ENCODE measurements around the gene TBC1D8. TPM values are rescaled to one million over a fixed set of nuclear protein-coding genes. Genes with fewer than 3 reads are reported as not detected.

Gene TBC1D8
- total and polyA plus RNA-seq, 4 donors = 10.4 to 38.6 (median 13.4) TPM

DNA sequence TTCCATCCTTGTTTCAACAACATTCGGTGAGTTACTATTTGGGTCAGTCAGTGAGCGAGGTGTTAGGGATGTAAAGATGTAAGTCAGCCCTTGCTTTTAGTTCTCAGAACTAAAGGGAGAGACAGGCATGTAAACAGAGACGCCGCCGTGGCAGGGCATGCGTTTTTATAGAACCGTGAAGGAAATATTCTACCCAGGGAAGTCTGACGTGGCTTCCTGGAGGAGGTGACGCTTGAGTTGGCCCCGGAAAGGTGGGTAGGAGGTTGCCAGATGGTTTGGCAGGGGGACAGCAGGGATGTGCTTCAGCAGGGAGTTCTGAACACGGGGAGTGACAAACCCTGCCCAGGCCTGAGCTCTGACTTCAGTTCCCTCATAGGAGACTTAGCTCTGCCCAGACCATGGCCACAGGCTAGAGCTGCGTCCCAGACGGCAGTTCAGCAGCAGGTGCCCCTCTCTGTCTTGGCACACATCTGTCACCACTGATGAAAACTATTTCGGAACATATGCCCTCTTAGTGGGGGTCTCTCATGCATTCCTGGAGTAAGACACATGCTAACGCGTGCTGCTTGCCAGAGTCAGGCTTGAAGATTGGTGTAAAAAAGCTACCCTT, 172.5 kb downstream of the TBC1D8 start:
- no peak for DNase-seq (ENCODE audit: low spot score)
- 89% methylated on average over 16 of the region's 16 CpGs for WGBS
- H3K36me3 ChIP-seq (ENCODE audit: control insufficient read depth in 4 of 4, insufficient read depth in 3 of 4, low read depth in 1 of 4, low read length in 3 of 4) = peaks cover 4 to 41% (median 8%) of the 10 kb centered on the region in 4 donors
- no peak overlapping the region for H3K9ac ChIP-seq (ENCODE audit: low read depth in 1 of 2, low read length in 2 of 2)
- no peaks in the 10 kb centered on the region for H3K27me3 ChIP-seq (ENCODE audit: control insufficient read depth in 4 of 4, insufficient read depth in 4 of 4, low read length in 3 of 4)
- no peak overlapping the region for H3K27ac ChIP-seq (ENCODE audit: low read depth in 1 of 2, low read length in 2 of 2)
- no peak overlapping the region for H3K4me3 ChIP-seq (ENCODE audit: low read depth in 1 of 3, low read length in 3 of 3)
- no peaks in the 10 kb centered on the region for H3K9me3 ChIP-seq (ENCODE audit: control insufficient read depth in 4 of 4, low read length in 3 of 4)
- H3K4me1 ChIP-seq (ENCODE audit: control insufficient read depth in 4 of 4, insufficient read depth in 4 of 4, low read length in 3 of 4) = no peaks in the 10 kb centered on the region
- TF ChIP-seq EGR1 (IDR thresholded peaks at IDR 0.05; ENCODE audit: low read depth in 2 of 2) (no peak), FOXA2 (IDR thresholded peaks at IDR 0.05) (no peak), ZBTB33 (IDR thresholded peaks at IDR 0.05) (no peak)

- Histone ChIP-seq H3K9ac (ENCODE audit: low read depth in 1 of 2, low read length in 2 of 2) (no peak overlapping the region), H3K27ac (ENCODE audit: low read depth in 1 of 2, low read length in 2 of 2) (no peak overlapping the region)
Measured at GRCh38 chr2:100977511-100977910, 173.7 kb downstream of the TBC1D8 start.

DNA sequence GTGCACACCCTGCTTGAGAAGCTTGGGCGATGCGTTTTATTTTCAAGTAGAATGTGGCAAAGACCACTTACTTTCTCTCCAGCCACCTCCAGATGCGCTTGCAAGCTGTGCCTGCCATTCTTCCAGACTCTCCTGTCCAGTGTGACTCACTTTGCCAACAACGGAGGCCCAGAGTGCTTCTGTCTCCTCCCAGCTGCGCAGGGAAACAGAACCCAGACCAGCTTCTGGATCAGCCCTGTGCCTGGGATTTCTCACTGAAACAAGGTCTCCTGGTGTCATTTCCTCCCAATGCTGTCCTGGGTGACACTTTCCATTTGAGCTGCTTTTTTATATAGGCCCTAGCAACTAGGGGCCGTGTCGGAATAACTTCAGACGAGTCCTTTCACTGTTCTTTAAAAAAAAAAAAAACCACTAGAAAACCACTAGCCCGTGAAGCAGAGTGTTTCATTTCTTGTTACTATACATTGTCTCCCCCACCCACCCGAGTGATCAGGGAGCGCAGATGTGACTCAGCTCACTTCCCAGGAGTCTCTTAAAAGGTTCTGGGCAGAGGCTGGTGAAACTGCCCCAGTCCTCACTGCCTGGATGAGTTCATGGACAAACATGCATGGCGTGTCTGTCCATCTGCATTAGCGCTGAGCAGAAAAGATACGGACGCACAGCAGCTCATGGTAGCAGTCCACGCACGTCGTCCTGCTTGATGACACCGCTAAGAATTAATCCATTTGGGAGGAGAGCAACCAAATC, 174.4 kb downstream of the TBC1D8 start:
- H3K4me1 ChIP-seq (ENCODE audit: control insufficient read depth in 4 of 4, insufficient read depth in 4 of 4, low read length in 3 of 4) = no peaks in the 10 kb centered on the region
- no peaks in the 10 kb centered on the region for H3K9me3 ChIP-seq (ENCODE audit: control insufficient read depth in 4 of 4, low read length in 3 of 4)
- H3K9ac ChIP-seq (ENCODE audit: low read depth in 1 of 2, low read length in 2 of 2) = no peak overlapping the region
- no peak overlapping the region for H3K4me3 ChIP-seq (ENCODE audit: low read depth in 1 of 3, low read length in 3 of 3)
- H3K36me3 ChIP-seq (ENCODE audit: control insufficient read depth in 4 of 4, insufficient read depth in 3 of 4, low read depth in 1 of 4, low read length in 3 of 4) = peaks cover 4 to 41% (median 12%) of the 10 kb centered on the region in 4 donors
- H3K27me3 ChIP-seq (ENCODE audit: control insufficient read depth in 4 of 4, insufficient read depth in 4 of 4, low read length in 3 of 4) = no peaks in the 10 kb centered on the region
- H3K27ac ChIP-seq (ENCODE audit: low read depth in 1 of 2, low read length in 2 of 2) = no peak overlapping the region
- TF ChIP-seq NR2F2 (IDR thresholded peaks at IDR 0.05) (no peak), YY1 (IDR thresholded peaks at IDR 0.05) (no peak), FOXA2 (IDR thresholded peaks at IDR 0.05) (no peak), JUND (IDR thresholded peaks at IDR 0.05) (no peak), GABPA (IDR thresholded peaks at IDR 0.05 in 1 of 2, conservative IDR thresholded peaks at IDR 0.05 in 1 of 2) (no peak)
- WGBS = 89% methylated on average over 19 of the region's 19 CpGs
- DNase-seq (ENCODE audit: low spot score) = no peak

More at GRCh38 chr2:100977511-100977910, 173.7 kb downstream of the TBC1D8 start:
- DNase-seq (ENCODE audit: low spot score) = no peak
- no peaks in the 10 kb centered on the region for H3K4me1 ChIP-seq (ENCODE audit: control insufficient read depth in 4 of 4, insufficient read depth in 4 of 4, low read length in 3 of 4)
- peaks cover 4 to 41% (median 9%) of the 10 kb centered on the region in 4 donors for H3K36me3 ChIP-seq (ENCODE audit: control insufficient read depth in 4 of 4, insufficient read depth in 3 of 4, low read depth in 1 of 4, low read length in 3 of 4)
- H3K9me3 ChIP-seq (ENCODE audit: control insufficient read depth in 4 of 4, low read length in 3 of 4) = no peaks in the 10 kb centered on the region
- H3K27me3 ChIP-seq (ENCODE audit: control insufficient read depth in 4 of 4, insufficient read depth in 4 of 4, low read length in 3 of 4) = no peaks in the 10 kb centered on the region
- no peak overlapping the region for H3K4me3 ChIP-seq (ENCODE audit: low read depth in 1 of 3, low read length in 3 of 3)
- TF ChIP-seq YY1 (IDR thresholded peaks at IDR 0.05) = no peak
- WGBS = 93% methylated on average over 12 of the region's 12 CpGs

DNA sequence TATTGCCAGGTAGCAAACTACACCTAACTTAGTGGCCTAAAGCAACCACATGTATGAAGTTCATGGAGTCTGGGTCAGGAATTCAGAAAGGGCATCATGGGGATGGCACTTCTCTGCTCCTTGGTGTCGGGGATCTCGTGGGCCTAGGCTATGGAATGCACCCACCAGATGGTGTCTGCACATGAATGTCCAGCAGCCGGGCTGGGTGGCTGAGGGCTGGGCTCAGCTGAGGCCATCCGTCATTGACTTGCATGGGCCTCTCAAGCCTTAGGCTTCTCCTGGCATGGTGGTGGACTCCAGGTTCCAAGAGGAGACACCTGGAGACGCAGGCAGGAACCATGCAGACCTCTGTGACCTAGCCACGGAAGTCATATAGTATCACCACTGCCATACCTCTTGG, 175.1 kb downstream of the TBC1D8 start:
- Histone ChIP-seq H3K36me3 (ENCODE audit: control insufficient read depth in 4 of 4, insufficient read depth in 3 of 4, low read depth in 1 of 4, low read length in 3 of 4) (peaks cover 4 to 47% (median 12%) of the 10 kb centered on the region in 4 donors), H3K27me3 (ENCODE audit: control insufficient read depth in 4 of 4, insufficient read depth in 4 of 4, low read length in 3 of 4) (no peaks in the 10 kb centered on the region), H3K9ac (ENCODE audit: low read depth in 1 of 2, low read length in 2 of 2) (no peak overlapping the region), H3K4me3 (ENCODE audit: low read depth in 1 of 3, low read length in 3 of 3) (no peak overlapping the region), H3K27ac (ENCODE audit: low read depth in 1 of 2, low read length in 2 of 2) (no peak overlapping the region), H3K9me3 (ENCODE audit: control insufficient read depth in 4 of 4, low read length in 3 of 4) (no peaks in the 10 kb centered on the region), H3K4me1 (ENCODE audit: control insufficient read depth in 4 of 4, insufficient read depth in 4 of 4, low read length in 3 of 4) (no peaks in the 10 kb centered on the region)
- 86% methylated on average over 6 of the region's 6 CpGs for WGBS
- no peak for DNase-seq (ENCODE audit: low spot score)
- TF ChIP-seq, protein P1, sequence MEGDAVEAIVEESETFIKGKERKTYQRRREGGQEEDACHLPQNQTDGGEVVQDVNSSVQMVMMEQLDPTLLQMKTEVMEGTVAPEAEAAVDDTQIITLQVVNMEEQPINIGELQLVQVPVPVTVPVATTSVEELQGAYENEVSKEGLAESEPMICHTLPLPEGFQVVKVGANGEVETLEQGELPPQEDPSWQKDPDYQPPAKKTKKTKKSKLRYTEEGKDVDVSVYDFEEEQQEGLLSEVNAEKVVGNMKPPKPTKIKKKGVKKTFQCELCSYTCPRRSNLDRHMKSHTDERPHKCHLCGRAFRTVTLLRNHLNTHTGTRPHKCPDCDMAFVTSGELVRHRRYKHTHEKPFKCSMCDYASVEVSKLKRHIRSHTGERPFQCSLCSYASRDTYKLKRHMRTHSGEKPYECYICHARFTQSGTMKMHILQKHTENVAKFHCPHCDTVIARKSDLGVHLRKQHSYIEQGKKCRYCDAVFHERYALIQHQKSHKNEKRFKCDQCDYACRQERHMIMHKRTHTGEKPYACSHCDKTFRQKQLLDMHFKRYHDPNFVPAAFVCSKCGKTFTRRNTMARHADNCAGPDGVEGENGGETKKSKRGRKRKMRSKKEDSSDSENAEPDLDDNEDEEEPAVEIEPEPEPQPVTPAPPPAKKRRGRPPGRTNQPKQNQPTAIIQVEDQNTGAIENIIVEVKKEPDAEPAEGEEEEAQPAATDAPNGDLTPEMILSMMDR (IDR thresholded peaks at IDR 0.05; ENCODE audit: low read depth, low read length, missing input control) = no peak
- TF ChIP-seq JUND (IDR thresholded peaks at IDR 0.05) = no peak
- no peak for TF ChIP-seq RXRA (IDR thresholded peaks at IDR 0.05)
- no peak for TF ChIP-seq NR2F2 (IDR thresholded peaks at IDR 0.05)
- TF ChIP-seq HNF4G (IDR thresholded peaks at IDR 0.05) = no peak
- TF ChIP-seq RAD21 (IDR thresholded peaks at IDR 0.05) = no peak
- TF ChIP-seq ZBTB33 (IDR thresholded peaks at IDR 0.05) = no peak
- TF ChIP-seq FOXA1 (IDR thresholded peaks at IDR 0.05) = no peak
- TF ChIP-seq YY1 (IDR thresholded peaks at IDR 0.05) = no peak
- TF ChIP-seq TAF1 (conservative IDR thresholded peaks at IDR 0.05) = no peak
- TF ChIP-seq, protein P2, sequence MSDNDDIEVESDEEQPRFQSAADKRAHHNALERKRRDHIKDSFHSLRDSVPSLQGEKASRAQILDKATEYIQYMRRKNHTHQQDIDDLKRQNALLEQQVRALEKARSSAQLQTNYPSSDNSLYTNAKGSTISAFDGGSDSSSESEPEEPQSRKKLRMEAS (IDR thresholded peaks at IDR 0.05) = no peak
- no peak for TF ChIP-seq FOXA2 (IDR thresholded peaks at IDR 0.05)
- no peak for TF ChIP-seq EGR1 (IDR thresholded peaks at IDR 0.05; ENCODE audit: low read depth in 2 of 2)
- no peak for TF ChIP-seq SP1 (IDR thresholded peaks at IDR 0.05)
- TF ChIP-seq, protein P3, sequence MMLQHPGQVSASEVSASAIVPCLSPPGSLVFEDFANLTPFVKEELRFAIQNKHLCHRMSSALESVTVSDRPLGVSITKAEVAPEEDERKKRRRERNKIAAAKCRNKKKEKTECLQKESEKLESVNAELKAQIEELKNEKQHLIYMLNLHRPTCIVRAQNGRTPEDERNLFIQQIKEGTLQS (IDR thresholded peaks at IDR 0.05) = no peak
